GM19455 (cell line): ENCODE measurements around the gene FAM72D.
"Not testable (repeated sequence)": the region's sequence is repeated elsewhere in the genome, so short reads cannot be mapped to it uniquely, and the experiment has no call there.

Source experiments
- ATAC-seq: cut with Tn5 transposase; IDR thresholded peaks from one replicate; pipeline ENCODE4 v1.9.1; 2021; ENCODE audit not compliant: unreplicated experiment

Gene FAM72D

DNA sequence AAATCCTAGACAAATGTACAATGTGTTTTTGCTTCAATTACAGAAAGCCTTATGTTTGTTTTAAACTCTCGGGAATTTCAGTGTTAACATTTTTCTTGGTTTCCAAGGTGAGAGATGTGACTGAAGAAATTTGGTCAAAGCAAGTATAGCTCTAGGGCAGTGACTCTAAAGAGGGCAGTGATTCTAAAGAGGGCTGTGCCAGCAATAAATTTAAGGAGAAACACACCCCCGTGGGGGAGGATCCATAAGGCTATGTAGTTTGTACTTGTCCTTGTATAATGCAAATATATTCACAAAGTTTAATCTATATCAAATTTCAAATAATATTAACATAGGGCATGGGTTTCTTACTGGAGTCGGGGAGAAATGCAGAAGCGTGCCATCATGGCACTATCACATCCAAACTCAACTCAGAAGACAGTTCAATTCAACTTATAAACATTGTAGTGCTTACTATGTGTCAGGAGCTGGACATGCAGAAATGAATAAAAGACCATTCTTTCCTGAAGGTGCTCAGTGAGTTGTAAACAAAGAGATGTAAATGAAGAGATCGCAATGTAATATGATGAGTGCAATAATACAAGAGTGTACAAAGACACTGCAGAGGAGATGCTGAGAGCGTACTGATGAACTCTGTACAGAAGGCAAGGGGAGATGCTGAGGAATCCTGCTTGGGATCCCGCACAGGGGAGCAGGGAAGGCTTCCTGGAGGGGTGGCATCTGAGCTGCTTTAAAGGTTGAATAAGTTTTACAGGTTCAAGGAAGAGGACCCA is 13.1 kb upstream of the FAM72D start:
- not testable (repeated sequence) for ATAC-seq

DNA sequence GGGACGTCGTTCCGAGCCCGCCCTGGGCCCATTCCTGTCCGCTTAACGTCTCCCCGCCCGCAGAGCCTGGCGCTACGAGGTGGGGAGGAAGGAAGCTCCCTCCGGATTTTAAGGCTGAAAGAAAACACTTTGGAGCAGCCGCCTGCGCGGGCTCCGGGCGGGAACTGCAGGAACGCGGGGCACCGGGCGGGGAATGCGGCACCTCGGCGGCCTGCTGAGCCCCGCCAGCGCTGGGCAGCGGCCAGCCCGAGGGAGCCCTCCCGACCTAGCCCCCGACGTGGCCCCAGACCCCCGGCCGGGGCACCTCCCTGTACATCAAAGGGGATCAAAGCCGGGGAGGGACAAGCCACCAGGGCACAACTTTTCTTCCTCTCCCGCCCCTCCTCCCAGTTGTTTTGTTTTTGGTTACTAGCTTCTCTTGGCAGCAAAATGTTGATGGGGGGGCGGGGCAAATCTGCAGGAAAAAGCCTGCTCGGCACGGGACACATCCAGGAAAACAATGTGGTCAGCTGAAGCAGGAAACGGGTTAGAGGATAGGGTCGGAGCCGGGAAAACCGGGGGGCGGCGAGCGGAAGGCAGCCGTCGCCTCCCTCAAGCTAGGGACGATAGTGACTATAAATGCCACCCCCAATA is 2.1 kb upstream of the FAM72D start:
- ATAC-seq, result not testable (repeated sequence)

DNA sequence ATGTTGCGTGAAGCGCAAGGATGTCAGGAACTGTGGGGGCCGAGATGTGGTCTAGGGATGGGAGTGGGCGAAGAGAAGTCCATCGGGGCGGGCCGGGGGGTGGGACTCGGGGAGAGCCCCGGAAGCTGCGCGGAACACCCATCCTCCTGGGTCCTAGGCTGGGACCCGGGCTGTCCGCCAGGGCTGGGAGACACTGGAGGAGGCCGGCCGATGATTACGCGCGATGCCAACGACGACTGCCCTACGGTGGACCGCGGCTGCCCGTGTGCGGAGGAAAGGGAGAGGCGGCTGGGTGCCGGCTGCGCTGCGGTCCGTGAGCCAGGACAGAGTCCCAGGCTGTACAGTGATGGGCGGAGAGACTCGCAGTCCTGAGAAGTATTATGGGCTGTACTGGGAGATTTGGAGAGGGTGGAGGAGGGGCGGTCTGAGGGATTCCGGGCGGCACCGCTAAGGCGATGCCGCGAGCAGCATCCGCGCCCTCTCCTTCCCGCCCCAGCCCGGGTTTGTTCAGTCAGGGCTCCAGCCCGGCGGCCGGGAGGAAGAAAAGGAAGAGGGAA is 1.0 kb upstream of the FAM72D start:
- peak; percentile 8 for ATAC-seq

DNA sequence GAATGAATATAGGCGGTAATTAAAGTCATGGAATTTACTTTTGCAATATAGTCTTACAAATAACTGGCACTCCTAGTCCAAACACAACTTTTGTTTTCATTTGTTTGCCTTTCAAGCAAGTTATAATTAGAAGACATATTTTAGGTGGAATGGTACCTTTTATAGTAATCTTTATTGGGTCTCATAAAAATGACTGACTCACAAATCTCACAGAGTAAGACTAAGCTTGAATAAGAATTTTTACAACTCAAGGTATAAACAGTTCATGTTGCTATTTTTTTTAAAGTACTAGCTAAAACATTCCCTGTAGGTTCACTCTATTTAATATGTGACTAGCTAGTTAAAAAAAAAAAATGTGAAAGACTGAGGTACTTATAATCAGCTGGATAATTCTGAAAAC is 6.0 kb downstream of the FAM72D start:
- not testable (repeated sequence) for ATAC-seq

DNA sequence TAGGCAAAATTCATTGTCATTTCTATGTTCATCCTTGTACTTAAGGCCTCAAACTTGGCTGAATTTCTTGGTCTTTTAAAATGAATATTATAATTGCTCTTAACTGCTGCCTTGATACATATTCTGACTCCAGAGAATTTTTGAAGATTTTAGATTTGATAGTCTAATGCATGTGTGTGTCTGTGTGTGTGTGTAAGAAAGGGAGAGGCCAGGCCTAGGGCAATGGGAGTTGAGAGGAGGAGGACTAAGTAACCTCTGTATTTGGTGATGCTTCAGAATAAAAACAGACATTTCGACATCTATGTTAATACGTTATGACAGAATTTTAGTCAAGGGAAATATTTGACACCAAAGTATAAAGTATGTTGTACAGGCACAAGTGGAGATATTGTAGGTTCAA is 7.5 kb downstream of the FAM72D start:
- not testable (repeated sequence) for ATAC-seq

DNA sequence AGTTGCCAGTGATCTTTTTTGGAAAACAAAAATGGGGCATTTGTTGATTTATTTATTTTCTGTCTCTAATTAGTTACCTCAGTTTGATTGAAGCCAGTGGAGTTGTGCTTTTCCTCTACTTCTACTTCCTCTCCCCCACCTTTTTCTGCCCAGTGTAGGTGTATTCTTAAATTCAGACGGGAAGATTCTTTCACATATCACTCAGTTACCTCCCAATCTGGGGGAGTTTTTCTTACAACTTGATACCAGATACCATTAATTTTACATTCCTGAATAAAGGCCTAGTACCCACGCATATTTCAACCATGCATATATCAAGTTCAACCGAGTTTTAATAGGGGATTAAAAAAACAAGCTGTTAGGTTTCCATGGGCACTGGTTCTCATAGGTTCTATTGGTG is 15.9 kb downstream of the FAM72D start:
- not testable (repeated sequence) for ATAC-seq

DNA sequence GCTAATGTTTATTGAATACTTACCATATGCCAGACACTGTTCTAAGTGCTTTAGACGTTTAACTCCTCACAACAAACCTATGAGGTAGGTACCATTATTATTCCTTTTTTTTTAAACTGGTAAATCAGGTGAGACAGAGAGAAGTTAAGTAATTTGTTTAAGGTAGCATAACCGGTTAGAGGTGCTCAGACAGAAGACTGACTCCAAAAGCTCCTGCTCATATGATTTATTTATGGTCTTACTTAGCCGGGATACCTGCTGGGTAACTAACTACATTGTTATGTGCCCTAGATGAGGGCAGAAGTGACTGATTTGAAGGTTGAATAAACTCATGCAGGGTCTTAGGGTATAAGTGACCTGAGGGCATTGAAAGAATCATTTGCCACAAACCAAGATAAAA is 16.9 kb downstream of the FAM72D start:
- not testable (repeated sequence) for ATAC-seq

DNA sequence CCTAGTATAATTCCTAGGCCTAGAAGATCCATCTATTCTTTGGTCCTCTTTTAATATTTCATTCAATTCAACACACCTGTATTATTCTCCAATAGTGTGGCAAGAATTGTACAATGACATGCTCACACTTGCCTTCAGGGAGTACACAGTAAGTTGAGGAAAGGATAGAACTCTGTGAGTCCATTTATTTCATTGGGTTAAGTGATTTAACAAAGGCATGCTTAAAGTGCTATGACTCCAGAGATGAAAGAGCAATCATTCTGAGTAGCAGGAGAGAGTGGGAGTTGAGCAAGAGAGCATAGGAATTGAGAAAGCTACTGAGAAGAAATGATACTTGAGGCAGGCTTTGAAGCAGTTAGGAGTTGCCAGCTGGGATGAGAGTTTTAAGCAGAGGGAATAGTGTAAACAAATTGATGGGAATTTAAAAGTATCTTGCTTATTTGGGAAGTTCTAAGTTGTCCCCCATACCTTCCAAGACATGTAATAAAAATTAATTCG is 18.8 kb downstream of the FAM72D start:
- not testable (repeated sequence) for ATAC-seq

DNA sequence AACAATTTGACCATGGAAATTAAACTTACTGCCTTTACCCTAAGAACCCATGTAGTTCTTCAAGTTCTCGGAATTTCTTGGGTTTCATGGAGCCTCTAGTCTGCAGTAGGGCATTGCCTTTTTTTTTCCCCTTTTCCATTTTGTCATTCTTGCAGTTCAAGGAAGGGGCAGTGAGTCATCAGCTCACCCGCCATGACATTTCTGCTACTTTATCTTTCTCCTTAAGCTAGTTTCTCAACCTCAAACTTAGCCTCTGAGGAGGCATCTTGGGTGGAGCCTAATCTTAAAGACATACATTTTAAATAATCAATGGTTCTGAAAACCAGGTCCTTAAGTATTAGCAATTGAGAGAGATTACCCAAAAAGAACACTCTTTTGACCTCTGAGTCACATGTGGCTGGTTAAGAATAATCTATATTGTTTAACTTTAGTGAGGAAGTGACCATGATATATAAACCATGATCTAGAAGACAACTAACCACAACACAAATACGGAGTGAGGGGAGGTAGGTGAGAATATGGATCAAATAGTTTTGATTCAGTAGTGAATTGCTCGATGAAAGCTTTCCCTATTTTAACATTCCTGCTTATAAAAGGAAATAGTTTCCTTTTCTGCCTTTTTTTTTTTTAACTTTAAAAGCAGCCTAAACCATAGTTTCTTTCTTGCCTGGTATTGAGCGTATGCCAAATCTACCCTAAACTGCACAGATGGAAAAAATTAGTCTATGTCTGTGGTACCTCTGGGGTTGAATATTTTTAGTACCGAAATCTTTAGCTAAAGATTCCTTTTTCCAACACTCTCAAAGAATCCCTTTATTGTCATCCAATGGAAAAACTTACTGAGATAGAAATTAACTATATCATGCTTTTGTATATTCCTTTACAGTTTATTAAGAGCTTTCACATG is 20.1 kb downstream of the FAM72D start:
- not testable (repeated sequence) for ATAC-seq

DNA sequence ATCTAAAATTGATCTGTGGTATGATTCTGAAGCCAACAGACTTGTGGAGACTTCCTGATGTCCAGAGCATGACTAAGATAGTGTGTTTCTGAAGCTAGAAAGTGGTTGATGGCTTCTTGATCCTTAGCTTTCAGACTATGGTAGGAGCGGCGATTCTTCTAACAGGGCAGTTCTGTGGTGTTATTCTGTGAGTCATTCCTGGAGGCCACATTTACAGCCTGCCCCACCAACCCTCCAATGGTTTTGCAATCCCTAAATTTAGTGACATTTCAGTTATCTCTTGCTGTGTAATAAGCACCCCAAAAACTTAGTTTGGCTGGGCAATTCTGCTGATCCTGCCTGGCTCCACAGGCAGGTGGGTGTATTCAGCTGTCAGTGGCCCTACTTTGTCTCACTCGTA is 24.1 kb downstream of the FAM72D start:
- not testable (repeated sequence) for ATAC-seq

DNA sequence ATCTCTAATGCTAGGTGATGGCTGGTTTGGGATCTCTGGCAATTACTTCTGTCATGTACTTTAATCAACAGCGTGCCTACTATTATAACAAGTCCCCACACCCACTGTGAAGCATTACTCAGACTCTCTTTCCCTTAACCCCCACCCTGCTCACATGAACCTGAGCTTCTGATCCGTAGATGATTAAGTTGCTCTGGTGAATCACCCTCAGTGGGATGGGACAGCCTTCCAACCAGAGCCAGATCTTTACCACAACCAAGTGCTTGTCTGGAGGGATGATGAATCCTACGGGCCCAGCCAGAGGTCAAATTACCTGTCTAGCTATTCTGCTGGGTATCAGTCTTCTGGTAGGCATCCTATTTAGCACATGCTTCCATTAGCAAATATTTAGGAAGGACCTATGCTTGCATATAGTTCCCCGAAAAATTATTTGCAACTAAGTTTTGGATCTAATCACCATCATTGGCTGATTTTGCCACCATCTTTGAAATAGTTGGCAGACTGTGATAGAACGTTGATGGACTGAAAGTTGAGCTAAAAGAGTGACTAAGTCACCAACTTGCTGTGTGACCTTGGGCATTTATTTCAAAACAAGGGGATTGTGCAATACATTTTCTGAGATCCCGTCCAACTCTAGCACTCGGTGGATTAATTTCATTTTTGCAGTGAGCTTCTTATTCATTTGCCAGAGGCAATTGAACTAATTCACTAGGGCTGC is 26.7 kb downstream of the FAM72D start:
- not testable (repeated sequence) for ATAC-seq

DNA sequence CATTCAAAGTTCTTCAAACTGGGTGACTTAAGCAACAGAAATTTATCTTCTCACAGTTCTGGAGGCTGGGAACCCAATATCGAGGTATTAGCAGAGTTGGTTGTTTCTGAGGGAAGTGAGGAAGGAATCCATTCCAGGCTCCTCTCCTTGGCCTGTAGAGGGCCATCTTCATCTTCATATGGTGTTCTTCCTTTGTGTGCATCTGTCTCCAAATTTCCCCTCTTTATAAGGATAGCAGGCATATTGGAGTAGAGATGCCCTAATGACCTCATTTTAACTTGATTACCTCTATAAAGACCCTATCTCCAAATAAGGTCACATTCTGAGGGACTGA is 27.3 kb downstream of the FAM72D start:
- not testable (repeated sequence) for ATAC-seq

DNA sequence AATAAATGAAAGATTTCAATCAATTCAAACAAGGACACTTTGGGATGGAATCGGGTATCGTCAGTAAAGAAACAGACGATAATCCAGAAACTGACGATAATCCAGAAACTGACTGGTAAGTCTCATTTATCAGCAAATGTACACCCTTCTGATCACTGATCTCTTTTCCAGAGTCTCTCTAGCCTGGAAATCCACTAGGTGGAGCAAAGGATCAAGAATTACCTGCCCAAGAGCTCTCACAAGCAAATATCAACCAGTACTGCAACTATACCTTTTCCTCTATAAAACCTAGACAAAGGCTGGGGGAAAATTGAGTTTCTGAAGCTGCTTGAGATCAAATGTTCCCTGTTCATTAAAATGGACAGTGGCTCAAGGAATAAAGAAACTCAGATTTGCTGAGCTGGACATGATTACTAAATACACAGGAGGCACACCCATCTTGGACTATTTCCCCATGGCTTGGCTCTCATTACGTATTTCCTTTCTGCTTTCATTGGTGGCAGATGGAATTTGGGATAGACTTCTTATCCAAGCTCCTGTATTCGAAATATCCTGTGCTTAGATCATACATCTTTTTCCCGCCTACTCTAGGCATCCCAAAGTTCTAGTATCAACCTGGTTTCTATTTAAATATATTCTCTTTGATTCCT is 28.3 kb downstream of the FAM72D start:
- not testable (repeated sequence) for ATAC-seq

DNA sequence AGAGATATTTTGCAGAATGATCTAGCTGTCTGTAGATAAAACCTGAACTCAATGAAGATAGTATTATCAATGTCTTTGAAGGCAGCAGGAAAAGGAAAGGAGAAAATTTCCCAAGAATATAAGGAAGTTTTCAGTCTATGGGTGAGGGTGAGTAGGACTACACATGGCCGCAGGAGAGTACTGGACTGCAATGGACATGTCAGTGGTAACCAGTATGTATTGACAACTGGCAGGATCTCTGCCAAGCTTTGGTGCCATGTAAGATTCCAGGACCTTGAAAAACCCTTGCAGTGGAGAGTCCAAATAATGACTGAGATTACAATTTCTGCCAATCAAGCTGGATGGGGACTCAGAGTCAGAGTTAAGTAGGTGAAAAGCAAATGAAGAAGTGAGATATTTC is 29.3 kb downstream of the FAM72D start:
- ATAC-seq, result not testable (repeated sequence)

DNA sequence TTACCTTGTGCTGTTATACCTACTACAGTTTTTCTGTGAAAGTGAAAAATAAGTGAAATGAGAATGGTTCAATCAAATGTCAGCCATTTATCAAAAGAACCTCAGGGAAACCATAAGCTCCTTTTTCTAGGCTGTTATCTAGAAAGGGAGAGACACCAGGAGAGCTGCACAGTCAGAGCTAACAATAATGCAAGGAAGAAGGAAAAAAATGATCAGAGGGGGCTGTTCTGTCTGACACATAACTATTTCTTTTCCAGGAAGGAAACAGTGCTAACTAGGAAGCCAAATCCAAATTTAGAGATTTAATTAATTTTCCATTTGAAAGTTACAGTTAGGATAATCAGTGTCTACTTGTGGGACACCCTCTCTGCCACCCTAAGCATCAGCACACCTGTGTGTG is 31.4 kb downstream of the FAM72D start:
- ATAC-seq, result not testable (repeated sequence)

DNA sequence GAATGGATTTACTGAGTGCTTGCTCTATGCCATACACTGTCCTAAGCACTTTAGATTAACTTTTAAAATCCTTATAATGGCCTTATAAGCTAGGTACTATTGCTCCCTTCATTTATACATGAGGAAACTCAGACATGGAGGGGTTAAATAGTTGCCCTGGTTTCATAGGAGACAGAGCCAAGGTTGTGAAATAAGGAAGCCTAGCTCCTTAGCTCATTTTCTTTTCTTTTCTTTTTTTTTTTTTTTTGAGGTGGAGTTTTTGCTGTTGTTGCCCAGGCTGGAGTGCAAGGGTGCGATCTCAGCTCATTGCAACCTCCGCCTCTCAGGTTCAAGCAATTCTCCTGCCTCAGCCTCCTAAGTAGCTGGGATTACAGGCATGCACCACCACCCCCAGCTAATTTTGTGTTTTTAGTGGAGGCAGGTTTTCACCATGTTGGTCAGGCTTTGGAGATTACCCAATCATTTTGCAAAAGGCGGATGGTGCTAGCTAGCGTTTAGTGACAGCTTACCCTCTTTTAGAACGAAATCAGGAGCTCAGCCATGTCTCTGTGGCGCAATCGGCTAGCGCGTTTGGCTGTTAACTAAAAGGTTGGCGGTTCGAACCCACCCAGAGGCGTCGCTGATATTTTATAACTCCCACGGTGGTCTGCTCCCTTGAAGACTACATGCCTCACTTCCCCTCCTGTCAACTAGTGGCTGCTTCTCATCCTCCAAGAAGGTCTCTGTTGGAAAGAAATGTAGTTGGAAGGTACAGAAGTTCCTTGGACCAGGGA is 33.1 kb downstream of the FAM72D start:
- not testable (repeated sequence) for ATAC-seq

DNA sequence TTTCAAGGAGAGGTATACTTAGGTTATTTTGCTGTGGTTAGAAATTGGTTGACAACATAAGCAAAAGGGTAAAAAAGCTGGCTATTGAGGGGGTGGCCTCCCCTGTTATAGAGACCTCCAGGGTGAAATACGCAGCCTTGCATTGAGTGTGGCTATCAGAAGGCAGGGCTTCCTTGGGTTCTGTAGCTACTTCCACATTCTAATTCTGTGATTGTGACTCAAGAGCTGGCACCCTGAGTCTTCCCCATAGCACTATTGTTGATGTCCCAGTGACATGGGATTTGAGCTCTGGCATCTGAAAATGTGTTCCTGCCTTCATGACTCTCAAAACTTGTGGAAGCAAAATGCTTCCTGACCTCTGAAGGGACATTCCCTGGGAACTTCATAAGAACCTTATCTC is 38.7 kb downstream of the FAM72D start:
- ATAC-seq, result not testable (repeated sequence)

DNA sequence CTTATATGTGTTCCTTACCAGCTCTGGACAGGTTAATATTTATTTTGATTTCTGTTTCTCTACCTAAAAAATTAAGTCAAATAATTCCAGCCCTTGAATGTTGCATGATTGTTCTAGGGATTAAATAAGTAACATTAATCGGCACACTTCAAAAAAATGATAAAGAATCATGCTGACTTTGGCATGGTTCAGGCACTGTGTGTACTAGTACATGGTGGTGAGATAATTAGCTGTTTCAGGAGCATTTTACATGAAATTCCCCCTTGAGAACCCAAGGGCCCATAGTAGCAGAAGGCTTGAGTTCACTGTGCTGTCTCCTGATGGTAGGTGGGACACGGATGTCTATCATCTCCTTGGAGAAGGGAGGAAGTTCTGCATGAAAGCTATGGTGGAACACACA is 44.8 kb downstream of the FAM72D start:
- ATAC-seq, result not testable (repeated sequence)

DNA sequence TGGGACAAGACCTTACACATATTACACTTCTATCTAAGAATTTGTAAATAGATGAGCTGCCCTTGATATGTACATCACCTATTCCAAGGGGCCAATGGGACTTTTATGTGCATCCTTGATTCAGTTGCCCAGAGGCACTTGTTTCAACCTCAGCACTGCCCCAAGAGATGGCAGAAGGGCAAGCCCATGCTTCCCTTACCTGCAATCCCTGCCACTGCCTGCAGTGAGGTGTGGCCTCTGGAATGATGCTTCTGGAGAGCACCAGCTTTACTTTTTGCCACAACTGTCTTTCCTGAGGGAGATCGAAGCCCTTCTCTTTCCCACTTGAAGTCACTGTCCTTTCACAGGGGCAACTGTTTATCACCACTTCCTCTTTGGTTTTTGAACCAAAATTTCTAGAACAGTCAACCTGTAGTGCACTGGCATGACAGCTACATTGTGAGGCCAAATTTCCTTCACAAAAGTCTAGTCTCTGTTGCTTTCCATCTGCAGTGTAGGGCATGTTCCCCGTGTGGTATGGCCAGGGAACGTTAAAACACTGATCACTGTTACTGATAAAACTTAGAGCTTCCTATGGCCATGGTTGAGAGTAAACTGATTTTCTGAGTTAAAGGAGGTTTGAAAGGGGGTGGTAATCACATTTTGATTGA is 48.6 kb downstream of the FAM72D start:
- not testable (repeated sequence) for ATAC-seq
